HG03108 (cell line): ENCODE data around the gene TTC39C.
A peak's percentile ranks its signal among the peaks of the same experiment; 100 is the strongest.

Experiments
- ATAC-seq: cut with Tn5 transposase; IDR thresholded peaks from one replicate; pipeline ENCODE4 v1.9.1; 2021; ENCODE audit warnings: moderate library complexity; ENCODE audit not compliant: unreplicated experiment

The TTC39C gene

DNA sequence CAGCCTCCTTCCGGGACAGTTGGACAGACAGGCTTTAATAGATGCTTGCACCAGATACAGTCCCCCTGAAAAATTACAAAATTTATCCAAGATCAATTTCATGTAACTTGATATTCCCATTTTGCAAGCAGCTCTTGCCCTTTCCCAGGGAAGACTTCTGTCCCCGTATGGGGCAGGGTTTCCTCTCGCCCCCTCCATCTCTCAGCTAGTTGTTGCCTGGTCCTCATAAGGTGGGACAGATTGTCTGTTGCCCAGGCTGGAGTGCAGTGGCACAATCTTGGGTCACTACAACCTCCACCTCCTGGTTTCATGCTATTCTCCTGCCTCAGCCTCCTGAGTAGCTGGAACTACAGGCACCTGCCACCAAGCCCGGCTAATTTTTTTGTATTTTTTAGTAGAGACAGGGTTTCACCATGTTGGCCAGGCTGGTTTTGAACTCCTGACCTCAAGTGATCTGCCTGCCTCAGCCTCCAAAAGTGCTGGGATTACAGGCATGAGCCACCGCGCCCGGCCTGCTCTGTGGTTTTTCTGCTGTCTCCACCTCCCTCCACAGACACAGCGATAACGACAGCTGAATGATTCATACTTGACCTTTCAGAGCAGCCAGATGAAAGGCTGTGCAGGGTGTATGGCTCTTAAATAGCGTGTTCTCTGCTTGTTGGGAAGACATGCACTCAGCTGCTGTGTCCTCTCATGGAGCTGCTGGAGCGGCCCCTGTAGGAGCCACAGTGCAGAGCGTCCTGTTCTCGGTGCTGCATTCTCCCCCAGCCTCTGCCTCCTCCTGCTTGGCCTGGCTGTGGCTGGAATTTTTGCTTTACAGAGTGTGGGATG is 61.4 kb downstream of the TTC39C start:
- ATAC-seq, result peak; percentile 67

DNA sequence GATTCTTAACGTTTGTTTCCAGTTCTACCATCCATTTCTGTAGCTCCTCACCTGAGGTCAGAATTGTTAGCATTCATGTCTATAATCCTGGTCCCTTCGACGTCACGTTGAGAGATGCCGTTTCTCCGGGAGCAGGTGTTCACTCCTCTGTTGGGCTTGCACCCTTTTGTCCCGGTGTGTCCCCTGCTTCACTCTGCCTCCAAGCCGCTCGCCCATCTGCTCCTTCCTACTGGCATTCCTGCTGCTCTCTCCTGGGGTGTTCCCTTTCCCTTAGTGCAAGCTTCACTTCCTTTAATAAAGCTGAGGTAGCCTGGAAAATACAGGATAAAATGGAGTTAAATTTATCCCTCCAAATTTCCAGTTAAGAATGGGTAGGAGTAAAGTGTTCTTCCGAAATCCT is 62.4 kb downstream of the TTC39C start:
- no peak for ATAC-seq

DNA sequence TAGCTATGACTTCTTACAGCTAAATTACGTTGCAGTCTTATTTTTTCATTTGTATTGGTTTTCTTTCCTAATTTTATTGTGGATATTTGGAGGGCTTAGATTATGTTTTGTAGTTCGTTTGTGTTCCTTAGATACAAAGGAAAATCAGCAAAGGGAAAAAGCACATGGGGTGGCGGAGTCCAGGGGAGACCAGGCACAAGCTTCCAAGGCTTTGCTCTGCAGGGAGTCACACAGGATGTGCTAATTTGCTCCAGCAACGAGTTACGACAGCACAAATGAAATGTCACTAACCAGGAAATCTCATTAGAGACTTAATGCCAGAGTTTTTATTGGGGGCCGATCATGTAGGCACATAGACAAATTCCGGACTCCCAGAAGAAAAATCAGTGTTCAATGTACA is 63.8 kb downstream of the TTC39C start:
- no peak for ATAC-seq

DNA sequence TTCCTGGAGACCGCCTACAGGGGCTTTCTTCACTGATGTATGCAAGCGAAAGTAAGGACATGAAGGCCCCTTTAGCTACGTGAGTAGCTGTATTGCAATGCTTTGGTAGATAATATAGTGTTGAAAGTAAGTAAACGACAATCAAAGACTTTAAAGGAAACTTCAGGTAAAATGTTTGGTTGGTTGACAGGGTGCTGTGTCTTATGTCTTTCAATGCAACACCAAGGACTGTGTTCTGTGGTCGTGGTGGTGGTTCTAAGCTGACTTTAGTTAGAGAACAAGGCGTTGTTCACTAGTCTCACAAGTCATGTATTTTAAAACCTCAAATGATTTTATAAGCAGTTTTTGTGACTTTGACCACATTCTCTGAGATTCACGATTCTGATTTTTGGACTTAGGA is 66.3 kb downstream of the TTC39C start:
- ATAC-seq, result no peak

DNA sequence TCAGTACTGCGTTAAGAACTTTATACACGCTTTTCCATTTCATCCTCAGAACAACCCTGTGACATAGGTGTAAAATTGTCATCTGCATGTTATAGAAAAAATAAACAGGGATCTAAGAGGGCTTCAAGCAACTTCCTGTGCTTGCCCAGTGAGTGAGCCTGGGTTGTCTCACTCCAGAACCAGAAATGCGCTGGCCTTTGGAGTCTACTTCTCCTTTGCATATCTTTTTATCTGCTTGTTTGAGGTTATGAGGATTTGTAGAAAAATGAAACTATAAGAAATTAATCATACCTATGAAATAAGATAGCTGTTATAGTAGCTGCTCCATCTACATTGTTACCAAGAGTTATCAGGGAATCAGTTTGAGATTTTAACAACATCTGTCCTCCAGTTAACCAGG is 69.0 kb downstream of the TTC39C start:
- no peak for ATAC-seq

DNA sequence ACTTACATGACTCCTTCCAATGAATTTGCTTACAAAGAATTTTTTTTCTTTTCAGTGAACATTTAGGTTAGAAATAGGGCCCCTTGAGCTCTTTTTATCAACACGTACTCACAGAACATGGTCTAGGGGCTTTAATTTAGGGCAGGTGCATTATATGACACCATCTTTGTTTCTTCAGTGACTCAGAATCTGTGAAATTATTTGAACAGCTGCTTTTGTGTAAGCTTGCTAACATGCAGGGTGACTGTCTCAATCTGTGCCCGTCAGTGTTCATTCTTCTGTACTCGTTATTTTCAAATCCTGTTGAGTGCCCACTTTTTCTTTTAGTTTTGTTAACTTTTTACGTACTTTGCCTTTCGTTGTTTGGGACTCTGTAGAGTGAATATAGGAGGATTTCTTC is 71.5 kb downstream of the TTC39C start:
- no peak for ATAC-seq

DNA sequence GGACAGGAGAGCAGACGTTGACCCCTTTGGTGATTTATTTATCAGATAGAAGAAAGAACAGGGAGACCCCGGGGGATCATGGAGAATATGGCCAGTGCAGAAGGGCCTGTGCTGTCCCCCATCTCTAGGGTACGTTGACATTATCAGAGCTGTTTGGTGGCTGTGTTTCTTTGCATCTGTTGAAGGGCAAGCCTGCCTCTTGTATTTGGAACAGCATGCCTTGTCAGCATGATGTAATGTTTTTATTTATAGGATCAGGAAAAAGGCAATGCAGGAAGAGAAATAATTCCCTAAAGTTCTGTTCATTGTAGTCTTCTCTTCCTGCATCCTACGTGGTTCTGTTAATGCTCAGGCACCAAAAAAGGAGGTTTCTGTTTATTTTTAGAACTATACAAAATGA is 74.5 kb downstream of the TTC39C start:
- ATAC-seq, result no peak

DNA sequence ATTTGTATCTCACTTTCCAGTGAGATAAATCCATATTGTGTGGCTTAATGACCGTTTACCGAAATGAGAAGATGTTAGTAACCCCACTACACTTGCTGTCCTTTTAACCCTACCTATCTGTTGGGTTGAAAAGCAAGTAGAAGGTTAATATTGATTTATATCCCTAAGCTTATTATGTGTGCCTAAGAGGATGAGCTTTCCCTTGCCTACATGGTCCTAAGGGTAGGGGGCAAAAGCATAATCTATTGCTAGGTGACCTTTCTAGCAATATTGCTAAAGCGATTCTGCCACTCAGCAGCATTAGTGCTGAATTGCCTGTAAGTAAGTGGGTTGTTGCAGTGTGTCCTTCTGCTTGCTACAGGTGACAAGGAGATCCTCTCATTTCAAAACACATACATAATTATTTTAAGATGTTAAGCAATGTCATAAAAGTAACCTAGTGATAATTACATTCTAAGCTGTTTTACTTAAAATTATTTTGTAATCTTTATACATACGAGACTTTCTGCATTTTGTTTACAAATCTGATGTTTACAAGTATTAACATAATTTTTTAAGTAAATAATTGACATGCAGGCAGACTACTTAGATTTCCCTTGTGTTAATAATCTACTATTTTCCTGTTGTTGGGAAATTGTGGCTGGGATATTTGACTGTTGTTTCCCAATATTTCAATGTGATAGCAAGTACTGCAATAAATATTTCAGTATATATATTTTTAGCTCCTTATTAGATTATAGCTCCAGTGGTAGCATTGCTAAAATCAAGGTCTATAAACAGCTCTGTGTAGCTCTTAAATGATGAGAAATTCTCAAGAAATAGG is 75.2 kb downstream of the TTC39C start:
- no peak for ATAC-seq

DNA sequence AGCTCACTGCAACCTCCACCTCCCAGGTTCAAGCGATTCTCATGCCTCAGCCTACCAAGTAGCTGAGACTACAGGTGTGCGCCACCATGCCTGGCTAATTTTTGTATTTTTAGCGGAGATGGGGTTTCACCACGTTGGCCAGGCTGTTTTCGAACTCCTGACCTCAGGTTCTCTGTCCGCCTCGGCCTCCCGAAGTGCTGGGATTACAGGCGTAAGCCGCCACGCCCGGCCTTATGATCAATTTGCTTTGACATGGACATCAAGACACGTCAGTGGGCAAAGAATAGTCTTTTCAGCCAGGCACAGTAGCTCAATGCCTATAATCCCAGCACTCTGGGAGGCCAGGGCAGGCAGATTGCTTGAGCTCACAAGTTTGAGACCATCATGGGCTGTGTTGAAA is 76.3 kb downstream of the TTC39C start:
- no peak for ATAC-seq

DNA sequence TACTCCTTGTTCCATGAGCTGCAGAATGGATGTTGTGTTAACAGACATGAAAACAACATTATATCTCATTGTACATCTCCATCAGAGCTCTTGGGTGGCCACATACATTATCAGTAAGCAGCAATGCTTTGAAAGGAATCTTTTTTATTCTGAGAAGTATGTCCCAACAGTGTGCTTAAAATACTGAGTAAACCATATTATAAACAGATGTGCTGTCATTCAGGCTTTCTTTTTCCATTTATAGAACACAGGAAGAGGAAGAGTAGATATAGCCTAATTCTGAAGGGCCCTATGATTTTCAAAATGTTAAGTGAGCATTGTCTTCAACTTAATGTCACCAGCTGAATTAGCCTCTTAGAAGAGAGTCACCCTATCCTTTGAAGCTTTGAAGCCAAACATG is 80.0 kb downstream of the TTC39C start:
- ATAC-seq, result no peak

DNA sequence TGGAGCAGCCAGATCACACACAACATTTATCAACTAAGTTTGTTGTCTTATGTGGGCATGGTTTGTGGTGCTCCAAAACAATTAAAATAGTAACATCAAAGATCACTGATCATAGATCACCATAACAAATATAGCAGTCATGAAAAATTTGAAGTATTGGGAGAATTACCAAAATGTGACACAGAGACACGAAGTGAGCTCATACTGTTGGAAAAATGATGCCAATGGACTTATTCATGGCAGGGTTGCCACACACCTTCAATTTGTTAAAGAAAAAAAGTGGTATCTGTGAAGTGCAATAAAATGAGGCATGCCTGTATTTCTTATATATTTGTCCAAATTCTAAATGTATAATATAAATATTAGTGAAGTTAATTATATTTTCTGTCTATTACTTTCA is 81.4 kb downstream of the TTC39C start:
- ATAC-seq, result no peak

DNA sequence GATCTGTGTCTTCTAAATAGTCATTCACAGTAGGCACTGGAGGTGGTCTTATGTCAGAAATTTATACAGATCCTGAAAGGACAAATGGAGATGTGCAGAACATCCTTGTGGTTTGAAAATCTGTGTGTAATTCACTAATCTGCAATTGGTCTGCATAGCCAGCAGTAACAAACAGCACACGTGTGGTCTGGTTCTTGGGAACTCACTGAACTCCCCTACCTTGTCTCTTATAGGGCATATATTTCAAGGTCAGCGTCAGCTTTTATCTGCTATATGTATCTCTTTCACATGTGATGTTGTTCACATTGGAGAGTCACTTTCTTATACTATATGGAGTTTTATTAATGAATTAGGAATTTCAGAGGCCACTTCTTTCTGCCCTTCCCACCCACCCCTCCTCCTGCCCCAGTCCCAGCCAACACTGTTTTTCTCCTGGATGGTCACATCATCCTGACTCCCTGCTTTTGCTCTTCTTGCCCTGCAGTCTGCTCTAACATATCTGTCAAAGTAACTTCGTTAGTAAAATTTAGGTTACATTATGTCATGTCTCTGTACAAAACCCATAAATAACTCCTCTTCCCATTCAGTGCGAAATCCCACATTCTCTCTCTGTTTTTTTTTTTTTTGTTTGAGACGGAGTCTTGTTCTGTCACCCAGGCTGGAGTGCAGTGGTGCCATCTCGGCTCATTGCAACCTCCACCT is 88.9 kb downstream of the TTC39C start:
- ATAC-seq, result no peak

DNA sequence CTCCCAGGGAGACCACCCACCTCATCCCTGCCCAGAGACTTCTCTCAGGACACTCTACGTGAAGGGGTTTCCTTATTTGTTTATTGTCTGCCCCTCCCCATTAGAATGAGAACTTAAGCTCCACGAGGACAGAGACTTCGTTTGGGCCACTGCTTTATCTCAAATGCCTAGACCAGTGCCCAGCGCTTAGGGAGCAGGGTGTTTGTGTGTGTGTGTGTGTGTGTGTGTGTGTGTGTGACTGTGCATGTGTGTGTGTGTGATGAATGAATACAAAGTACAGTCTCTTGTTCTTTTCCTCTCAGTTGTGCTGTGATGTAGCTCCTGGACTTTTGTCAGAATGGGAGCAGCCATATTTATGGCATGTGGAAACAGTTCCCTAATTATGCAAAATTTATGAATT is 89.9 kb downstream of the TTC39C start:
- ATAC-seq, result no peak

DNA sequence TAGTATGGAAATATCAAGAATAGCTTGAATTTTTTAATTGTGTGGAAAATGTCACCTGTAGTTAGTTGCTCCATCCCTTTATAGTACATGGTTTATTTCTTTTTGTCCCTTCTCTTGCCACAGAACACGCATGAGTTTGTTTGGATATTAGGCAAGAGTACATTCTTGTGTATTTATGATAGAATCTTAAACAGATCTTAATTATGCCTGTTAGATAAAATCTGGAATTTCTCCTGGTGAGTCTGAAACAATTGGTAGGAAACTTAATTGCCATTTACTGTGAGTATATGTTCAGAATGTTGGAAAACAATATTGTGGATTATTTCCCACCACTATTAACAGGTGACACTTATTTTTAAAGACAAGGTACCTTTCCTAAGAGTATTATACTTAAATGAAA is 94.1 kb downstream of the TTC39C start:
- no peak for ATAC-seq

DNA sequence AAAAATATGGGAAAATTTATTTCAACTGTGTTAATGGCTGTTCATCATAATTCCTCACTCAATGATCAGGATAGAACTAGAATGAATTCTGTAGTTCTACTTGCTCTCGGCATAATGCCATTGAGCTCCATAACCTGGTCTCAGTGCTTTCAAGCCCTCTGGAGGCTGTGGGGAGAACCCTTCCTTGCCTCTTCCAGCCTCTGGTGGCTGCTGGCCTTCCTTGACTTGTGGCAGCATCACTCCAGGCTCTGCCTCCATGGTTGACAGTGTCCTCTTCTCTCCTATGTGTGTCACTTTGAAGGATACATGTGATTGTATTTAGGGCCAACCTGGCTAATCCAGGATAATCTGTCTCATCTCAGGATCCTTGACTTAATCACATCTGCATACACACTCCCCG is 97.4 kb downstream of the TTC39C start:
- no peak for ATAC-seq

DNA sequence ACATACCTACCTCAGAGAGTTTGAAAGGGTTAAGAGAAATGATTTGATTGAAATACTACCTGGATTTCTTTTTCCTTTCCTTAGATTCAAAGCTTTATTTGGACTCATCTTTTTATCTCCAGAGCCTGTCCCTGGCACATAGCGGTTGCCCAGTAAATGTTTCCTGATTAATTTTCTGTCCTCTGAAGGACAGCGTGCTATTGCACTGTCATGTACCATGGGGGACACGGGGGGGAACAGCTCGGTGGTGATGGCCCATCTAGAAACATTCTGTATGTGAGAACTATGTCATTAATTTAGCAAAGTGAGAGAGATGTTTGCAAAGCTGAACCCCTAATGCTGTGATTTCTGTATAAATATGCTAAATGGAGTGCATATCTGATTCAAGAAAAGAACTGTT is 97.9 kb downstream of the TTC39C start:
- no peak for ATAC-seq

DNA sequence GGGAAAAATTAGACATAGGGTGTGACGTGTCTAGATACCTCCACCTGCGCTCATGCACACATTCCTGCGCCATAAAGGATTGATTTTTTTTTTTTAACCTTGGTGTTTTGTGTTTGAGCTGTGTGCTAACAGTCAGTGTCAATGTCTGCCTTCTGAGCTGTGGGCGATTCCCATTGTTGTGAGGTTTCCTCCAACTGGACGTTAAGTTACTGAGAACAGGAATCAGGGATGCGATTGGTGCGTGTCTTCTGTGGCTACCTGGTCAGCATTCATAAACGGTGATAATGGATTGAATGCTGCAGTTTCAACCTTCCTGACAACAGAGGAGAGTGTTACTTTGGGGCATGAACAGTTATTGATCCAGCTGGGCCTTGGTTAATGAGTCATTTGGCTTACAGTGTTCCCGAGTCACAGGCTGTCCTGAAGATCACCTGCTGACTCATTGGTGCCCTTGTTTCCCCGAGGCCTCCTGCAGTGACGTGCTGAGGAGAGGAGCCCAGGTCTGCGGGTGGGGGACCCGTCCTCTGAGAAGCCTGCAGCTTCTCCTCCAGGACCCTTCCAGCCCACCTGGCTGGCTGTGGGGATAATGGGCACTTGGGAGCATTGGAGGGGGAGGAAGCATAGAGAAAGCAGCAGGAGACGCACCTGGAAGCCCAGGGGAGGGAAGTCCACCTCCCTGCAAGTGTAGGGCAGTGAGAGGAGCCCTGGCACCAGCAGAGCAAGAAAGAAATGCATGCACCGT is 98.5 kb downstream of the TTC39C start:
- no peak for ATAC-seq

DNA sequence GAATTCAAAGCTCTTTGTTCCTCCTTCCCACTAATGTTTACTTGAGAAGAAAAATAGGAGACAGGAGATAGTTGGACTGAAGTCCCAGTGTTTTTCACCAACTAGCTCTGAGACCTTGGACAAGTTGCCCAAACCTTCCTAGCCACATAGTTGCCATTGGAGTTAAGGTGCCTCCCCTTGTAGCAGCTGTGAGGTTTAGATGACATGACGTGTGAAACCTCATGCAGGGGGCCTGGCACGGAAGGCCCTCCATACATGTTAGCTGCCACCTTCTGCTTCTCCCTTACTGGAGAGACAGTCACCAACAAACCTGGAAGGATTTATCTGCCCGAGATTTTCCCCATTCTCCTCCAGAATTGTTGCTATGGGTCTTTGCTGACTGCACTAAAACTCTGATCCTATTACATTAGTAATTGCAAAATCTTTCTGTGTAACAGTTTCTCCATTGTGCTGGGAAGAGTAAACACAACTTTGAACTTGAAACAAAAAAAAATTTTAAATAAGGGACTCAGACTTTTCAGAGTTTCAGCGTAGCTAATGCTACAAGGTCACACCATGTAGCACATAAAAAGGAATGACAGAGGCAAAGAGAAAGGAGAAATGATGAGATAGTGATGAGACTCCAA is 100.5 kb downstream of the TTC39C start:
- ATAC-seq, result no peak

DNA sequence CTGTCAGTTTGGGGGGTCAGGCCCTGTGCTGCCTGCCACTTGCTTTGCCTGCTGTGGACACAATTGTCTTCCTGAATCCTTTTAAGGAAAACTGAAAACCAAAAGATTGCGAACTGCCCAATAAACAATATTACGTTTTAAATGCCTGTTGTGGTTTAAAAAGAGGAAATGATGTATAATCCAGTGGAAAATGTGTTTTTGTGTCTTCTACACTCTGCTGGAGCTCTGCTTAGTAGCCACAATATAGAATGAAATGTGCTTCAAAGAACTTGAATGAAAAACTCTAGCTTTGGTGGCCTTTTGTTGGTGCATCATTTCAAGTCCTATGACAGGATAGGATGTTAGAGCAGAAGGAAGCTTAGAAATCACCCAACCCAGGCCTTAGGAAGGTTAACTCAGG is 101.1 kb downstream of the TTC39C start:
- ATAC-seq, result no peak

DNA sequence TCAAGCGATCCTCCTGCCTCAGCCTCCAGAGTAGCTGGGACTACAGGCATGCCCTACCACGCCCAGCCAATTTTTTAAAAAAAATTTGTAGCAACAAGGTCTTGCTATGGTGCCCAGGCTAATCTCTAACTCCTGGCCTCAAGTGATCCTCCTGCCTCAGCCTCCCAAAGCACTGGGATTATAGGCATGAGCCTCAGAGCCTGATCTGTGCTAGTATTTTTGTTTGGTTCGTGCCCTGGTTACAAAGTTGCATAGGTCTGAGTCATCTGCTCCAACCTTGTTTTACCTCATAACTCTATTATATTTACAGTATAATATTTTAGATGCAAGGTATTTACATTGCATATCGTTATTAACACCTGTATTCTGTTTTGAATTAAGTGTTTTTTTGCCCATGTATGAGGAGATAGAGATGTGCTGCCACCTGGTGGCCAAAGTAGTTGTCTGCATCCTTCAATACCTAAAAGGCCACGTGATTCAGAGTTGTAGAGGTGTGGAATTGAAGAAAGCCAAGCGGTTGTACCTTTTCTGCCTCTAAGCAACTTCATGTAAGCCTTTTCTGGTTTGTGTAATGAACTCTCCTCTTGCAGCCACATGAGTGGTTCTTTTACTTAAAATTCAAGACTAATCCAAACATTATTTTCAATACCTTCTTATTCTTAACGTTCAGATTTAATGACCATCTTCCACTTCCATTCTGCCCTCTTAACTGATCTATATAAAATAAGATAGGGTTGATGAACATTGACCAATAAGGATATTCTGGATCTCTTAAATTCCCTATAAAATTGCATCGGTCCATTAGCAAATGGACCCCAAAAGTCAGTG is 104.4 kb downstream of the TTC39C start:
- no peak for ATAC-seq
